T47D (cell line): ENCODE measurements around the gene LAMB3.
"Not testable (repeated sequence)": the region's sequence is repeated elsewhere in the genome, so short reads cannot be mapped to it uniquely, and the experiment has no call there.

ENCODE experiments used
- DNase-seq, 2 experiments: peaks; one replicate each; pipeline versions ENCODE4 v3.0.0 to v3.0.0-alpha.2; 2011 to 2012; ENCODE audit warnings: low read depth in 1 of 2, low spot score in 1 of 2
- JUND ChIP-seq: IDR thresholded peaks from 2 replicates; pipeline ENCODE4 v1.6.1; 2012; ENCODE audit warnings: low read depth
- in situ Hi-C: cut with HindIII; loops from 2 replicates; pipeline ENCODE4 v1.10.0; 2016; ENCODE audit warnings: low sequenced_read_pairs, low pct_unique_long_range_greater_than_20kb

LAMB3 gene

DNA sequence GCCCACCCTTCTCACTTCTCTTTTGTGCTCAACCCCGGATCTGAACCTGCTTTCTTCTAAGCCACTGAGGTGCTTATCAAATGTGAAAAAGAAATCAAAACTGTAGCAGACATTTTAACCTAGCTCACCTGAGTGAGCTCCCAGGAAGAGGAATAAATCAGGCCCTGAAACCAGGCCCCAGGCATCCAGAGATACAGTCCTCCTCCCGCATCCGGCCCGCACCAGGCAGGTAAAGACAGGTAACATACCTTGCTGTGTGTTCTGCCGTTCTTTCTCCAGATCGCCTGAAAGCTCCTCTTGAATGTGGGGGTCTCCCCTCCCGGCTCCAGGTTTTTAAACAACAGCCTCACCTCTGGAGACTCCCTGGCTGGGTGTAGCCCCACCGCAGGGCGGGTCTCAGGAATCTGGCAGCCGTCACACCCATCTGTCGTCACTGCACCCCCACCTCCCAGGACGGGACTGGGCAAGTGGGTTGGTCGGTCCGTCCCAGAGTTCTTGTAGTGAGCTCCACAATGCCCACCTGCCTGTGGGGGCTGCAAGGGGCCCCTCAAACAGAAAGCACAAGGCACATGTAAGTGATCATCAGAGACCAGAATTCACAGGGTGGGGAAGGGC, at the start of gene LAMB3:
Gene LAMB3 (minus strand): TSS at position 305 of the 615 bp plus-strand sequence. CDS start 1,481 bp downstream, outside the sequence.
- no peak for TF ChIP-seq JUND
- in situ Hi-C loops: no loop called here
- DNase-seq: no peak

- DNase-seq, in situ Hi-C loops: not testable (repeated sequence)
Observed at GRCh38 chr1:209700686-209701085, 48.5 kb upstream of the LAMB3 start.

DNA sequence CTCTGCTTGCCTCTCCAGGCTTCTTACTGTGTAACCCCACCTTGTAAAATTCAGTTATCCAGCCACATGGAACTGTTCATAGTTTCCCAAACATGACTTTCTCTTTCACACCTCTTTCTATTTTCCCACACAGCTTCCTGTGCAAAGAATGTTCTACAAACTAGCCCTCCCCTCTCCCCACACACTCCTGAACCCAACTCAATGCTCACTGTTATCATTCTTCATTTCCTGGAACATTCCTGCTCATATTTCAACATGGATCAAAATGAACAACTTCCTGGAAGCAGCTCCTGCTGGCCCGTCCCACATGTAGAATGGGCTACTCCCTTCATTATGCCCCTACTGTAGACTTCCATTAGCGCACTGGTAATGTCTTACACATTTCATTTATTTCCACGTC, 44.9 kb upstream of the LAMB3 start:
- in situ Hi-C loops: no loop called here
- no peak for TF ChIP-seq JUND
- DNase-seq: no peak

DNA sequence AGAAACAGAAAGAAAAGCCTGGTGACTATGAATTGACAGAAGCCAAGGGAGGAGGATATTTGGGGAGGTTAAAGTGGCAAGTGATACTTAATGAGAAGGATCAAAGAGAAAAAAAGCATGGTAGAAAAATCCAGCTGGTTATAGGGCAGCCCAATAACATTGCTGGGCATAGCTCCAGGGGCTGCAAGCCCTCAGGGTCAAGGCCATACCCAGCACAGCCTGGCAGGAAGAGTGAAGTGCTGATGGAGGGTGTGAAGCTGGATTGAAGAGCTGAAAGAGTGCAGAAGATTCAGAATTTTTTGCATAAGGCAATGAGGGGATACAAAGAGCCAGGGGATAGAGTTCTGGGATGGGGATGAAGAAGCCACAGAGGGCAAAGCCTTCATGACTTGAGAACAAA, 44.4 kb upstream of the LAMB3 start:
- in situ Hi-C loops: no loop called here
- no peak for TF ChIP-seq JUND
- DNase-seq: no peak

DNA sequence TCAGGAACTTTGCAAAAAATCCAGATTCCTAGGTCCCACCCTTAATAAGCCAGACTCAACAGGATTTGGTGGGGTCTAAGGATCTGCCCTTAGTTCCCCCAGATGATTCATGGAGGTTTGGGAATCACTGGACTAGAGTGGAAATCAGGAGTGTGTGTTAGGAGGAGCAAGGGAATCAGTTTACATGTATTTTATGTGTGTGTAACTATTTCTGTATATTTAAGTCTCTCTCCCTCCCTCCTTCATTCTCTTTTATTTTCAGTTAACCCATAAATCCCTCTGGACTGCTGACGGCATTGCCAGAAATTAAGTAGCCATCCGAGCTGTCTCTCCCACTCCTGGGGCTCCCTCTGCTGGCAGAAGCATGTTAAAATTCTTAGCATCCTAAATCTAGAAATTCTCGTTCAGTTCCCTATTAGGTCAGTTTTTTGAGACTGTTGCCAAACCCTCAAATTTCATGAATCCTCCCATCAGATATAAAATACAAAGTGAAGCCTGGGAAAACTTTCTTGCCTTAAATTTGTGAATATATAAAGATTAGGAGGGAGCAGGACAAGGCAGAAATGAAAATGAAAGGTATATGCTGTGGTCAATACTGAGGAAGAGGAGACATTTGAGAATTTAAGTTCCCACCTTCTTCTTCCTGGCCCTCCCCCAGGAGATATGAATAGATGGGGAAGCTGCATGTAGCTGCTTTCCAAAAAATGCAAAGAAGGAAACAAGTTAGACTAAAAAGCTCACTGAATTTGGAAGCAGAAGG, 40.7 kb upstream of the LAMB3 start:
- no peak for TF ChIP-seq JUND
- in situ Hi-C loops: no loop called here
- peak; percentile 63 to 88 for DNase-seq

- TF ChIP-seq JUND: no peak
- no peak for DNase-seq
- in situ Hi-C loops: no loop called here
Observed at GRCh38 chr1:209692296-209692695, 40.1 kb upstream of the LAMB3 start.

DNA sequence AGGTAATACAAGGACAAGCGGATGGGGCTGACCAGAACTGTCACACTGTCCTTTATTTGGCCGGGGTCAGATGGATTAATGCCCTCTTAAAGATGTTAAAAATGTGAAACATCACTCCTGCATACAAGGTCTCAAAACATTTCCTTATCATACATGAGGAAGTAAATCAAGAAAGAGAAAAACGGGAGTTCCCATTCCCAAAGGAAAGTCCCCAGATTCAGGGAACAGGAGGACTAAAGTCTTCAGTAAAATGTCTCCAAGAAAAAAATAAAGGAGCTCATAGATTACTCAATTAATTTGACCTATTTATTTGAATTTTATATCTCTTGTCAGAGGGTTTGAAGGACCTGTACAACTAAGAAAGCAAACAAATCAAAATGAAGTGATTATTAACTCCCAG, 39.0 kb upstream of the LAMB3 start:
- no peak for DNase-seq
- in situ Hi-C loops: no loop called here
- no peak for TF ChIP-seq JUND

DNA sequence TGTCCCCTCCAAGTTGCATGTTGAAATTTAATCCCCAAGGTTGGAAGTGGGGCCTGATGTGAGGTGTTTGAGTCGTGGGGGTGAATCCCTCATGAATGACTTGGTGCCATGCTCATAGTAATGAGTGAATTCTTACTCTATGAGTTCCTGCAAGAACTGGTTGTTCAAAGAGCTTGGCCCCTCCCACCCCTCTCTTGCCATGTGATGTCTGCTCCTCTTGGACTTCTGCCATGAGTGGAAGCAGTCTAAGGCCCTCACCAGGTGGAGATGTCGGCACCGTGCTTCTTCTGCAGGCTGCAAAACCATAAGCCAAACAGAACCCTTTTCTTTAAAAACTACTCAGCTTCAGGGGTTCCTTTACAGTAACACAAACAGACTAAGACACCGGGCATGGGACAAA, 37.3 kb upstream of the LAMB3 start:
- no peak for TF ChIP-seq JUND
- DNase-seq: peak in 1 of 2 experiments; percentile 63
- in situ Hi-C loops: no loop called here

GRCh38 chr1:209688746-209689234, 36.6 kb upstream of the LAMB3 start:
- DNase-seq: no peak
- in situ Hi-C loops: no loop called here
- no peak for TF ChIP-seq JUND

GRCh38 chr1:209686322-209686721, 34.1 kb upstream of the LAMB3 start:
- no peak for DNase-seq
- in situ Hi-C loops: no loop called here
- no peak for TF ChIP-seq JUND

GRCh38 chr1:209685821-209686220, 33.6 kb upstream of the LAMB3 start:
- DNase-seq: no peak
- in situ Hi-C loops: no loop called here
- TF ChIP-seq JUND: no peak

- no peak for DNase-seq
- TF ChIP-seq JUND: no peak
- in situ Hi-C loops: no loop called here
Observed at GRCh38 chr1:209678981-209679539, 26.8 kb upstream of the LAMB3 start.

DNA sequence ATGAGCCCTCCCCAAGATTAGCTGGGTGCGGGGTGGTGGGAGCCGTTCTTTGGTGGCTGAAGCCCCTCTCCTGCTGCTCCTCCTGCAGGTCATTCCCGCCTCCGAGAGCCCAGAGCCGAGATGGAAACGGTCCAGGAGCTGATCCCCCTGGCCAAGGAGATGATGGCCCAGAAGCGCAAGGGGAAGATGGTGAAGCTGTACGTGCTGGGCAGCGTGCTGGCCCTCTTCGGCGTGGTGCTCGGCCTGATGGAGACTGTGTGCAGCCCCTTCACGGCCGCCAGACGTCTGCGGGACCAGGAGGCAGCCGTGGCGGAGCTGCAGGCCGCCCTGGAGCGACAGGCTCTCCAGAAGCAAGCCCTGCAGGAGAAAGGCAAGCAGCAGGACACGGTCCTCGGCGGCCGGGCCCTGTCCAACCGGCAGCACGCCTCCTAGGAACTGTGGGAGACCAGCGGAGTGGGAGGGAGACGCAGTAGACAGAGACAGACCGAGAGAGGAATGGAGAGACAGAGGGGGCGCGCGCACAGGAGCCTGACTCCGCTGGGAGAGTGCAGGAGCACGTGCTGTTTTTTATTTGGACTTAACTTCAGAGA, 23.4 kb upstream of the LAMB3 start:
- TF ChIP-seq JUND: no peak
- DNase-seq: no peak
- in situ Hi-C loops: no loop called here
